Uterus (tissue), 2 donors: ENCODE results near the gene SLC2A9.

ENCODE experiments used
- CTCF ChIP-seq, 4 experiments: fragments of 200-600 bp in 2 of 4; fragments of 450-650 bp in 2 of 4; sonication (generic) in 2 of 4; IDR thresholded peaks; one replicate each; pipeline ENCODE4 v1.5.1; 2016 to 2019; ENCODE audit warnings: antibody characterized with exemption in 4 of 4, mild to moderate bottlenecking in 2 of 4, moderate library complexity in 1 of 4
- POLR2A ChIP-seq, 2 donors: fragments of 450-650 bp; IDR thresholded peaks; one replicate each; pipeline ENCODE4 v1.6.1; 2016; ENCODE audit warnings: antibody characterized with exemption in 2 of 2, mild to moderate bottlenecking in 1 of 2, moderate library complexity in 1 of 2

DNA sequence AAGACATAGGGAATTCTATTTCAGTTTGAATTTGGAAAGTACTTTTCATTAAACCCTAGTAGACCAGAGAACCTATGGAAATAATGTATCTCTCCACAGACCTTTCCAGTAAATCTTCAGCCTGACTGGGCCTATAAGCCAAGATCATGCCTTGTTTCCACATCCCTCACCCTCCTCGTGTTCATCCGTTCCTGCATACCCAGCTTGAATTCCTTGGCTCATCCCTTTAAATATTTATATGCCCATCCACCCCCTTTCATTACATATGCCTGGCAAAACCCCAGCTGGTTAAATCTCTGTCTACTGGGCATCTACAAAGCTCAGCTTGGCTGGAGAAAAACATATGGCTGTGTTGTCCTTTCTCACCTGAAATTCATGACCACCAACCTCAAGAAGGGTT is 32.4 kb downstream of the SLC2A9 start:
- no peak for TF ChIP-seq CTCF (IDR thresholded peaks at IDR 0.05)
- no peak for TF ChIP-seq POLR2A (IDR thresholded peaks at IDR 0.05)
